Measurements from ENCODE around the gene TFCP2.

Gene TFCP2

GRCh38 chr12:51197736-51198567, 25.0 kb upstream of the TFCP2 start:
- DNase-seq (ENCODE audit: low spot score): no peak

- DNase-seq (ENCODE audit: low spot score): no peak
These were observed 23.6 kb upstream of the TFCP2 start for GRCh38 chr12:51196547-51196946.

GRCh38 chr12:51195841-51196240, 22.9 kb upstream of the TFCP2 start:
- DNase-seq (ENCODE audit: low spot score): no peak

GRCh38 chr12:51192284-51192671, 19.3 kb upstream of the TFCP2 start:
- no peak for DNase-seq (ENCODE audit: low spot score)

- DNase-seq (ENCODE audit: low spot score): no peak
These were observed 18.8 kb upstream of the TFCP2 start for GRCh38 chr12:51191516-51192283.

GRCh38 chr12:51190820-51191219, 17.9 kb upstream of the TFCP2 start:
- DNase-seq (ENCODE audit: low spot score): no peak

GRCh38 chr12:51189790-51190355, 16.9 kb upstream of the TFCP2 start:
- no peak for DNase-seq (ENCODE audit: low spot score)

GRCh38 chr12:51188359-51189051, 15.6 kb upstream of the TFCP2 start:
- peak; percentile 12 for DNase-seq (ENCODE audit: low spot score)

GRCh38 chr12:51187370-51187987, 14.5 kb upstream of the TFCP2 start:
- DNase-seq (ENCODE audit: low spot score): no peak

- no peak for DNase-seq (ENCODE audit: low spot score)
These were observed 13.6 kb upstream of the TFCP2 start for GRCh38 chr12:51186465-51187085.

- DNase-seq (ENCODE audit: low spot score): no peak
These were observed 12.3 kb upstream of the TFCP2 start for GRCh38 chr12:51185171-51185717.

GRCh38 chr12:51183816-51184215, 10.9 kb upstream of the TFCP2 start:
- peak; percentile 47 for DNase-seq (ENCODE audit: low spot score)

GRCh38 chr12:51183349-51183748, 10.4 kb upstream of the TFCP2 start:
- DNase-seq (ENCODE audit: low spot score): no peak

- no peak for DNase-seq (ENCODE audit: low spot score)
These were observed 8.6 kb upstream of the TFCP2 start for GRCh38 chr12:51181558-51181957.

- no peak for DNase-seq (ENCODE audit: low spot score)
These were observed 5.0 kb upstream of the TFCP2 start for GRCh38 chr12:51177897-51178296.

GRCh38 chr12:51174501-51174900, 1.6 kb upstream of the TFCP2 start:
- no peak for DNase-seq (ENCODE audit: low spot score)

- DNase-seq (ENCODE audit: low spot score): peak; percentile 49
These were observed 936 bp downstream of the TFCP2 start for GRCh38 chr12:51171884-51172514.

- DNase-seq (ENCODE audit: low spot score): no peak
These were observed 9.1 kb downstream of the TFCP2 start for GRCh38 chr12:51163795-51164194.

GRCh38 chr12:51162217-51162616, 10.7 kb downstream of the TFCP2 start:
- no peak for DNase-seq (ENCODE audit: low spot score)

- DNase-seq (ENCODE audit: low spot score): no peak
These were observed 12.0 kb downstream of the TFCP2 start for GRCh38 chr12:51160814-51161459.

All from kidney tubule cell (primary cell).